Uterus (tissue), 2 donors: ENCODE results near the gene FKBP2.

ENCODE experiments used
- CTCF ChIP-seq, 4 experiments: fragments of 200-600 bp in 2 of 4; fragments of 450-650 bp in 2 of 4; sonication (generic) in 2 of 4; IDR thresholded peaks; one replicate each; pipeline ENCODE4 v1.5.1; 2016 to 2019; ENCODE audit warnings: antibody characterized with exemption in 4 of 4, mild to moderate bottlenecking in 2 of 4, moderate library complexity in 1 of 4
- POLR2A ChIP-seq, 2 donors: fragments of 450-650 bp; IDR thresholded peaks; one replicate each; pipeline ENCODE4 v1.6.1; 2016; ENCODE audit warnings: antibody characterized with exemption in 2 of 2, mild to moderate bottlenecking in 1 of 2, moderate library complexity in 1 of 2

- no peak for TF ChIP-seq CTCF (IDR thresholded peaks at IDR 0.05)
- no peak for TF ChIP-seq POLR2A (IDR thresholded peaks at IDR 0.05)
Measured at GRCh38 chr11:64223001-64223651, 17.8 kb upstream of the FKBP2 start.
